Colonic mucosa (tissue), 4 donors: ENCODE data around the gene ASTN2. TPM values are rescaled to one million over a fixed set of nuclear protein-coding genes. Genes with fewer than 3 reads are reported as not detected.

Experiments
- DNase-seq: peaks from one replicate; pipeline ENCODE4 v3.0.0-alpha.2; 2020
- H3K27ac ChIP-seq: fragments of 200-600 bp; one replicate; pipeline ENCODE4 v1.8.0; 2021
- H3K27me3 ChIP-seq: fragments of 200-600 bp; one replicate; pipeline ENCODE4 v1.8.0; 2021
- H3K36me3 ChIP-seq: fragments of 200-600 bp; one replicate; pipeline ENCODE4 v1.8.0; 2021
- H3K4me1 ChIP-seq: fragments of 200-600 bp; one replicate; pipeline ENCODE4 v1.8.0; 2021; ENCODE audit warnings: mild to moderate bottlenecking
- H3K4me3 ChIP-seq: fragments of 200-600 bp; one replicate; pipeline ENCODE4 v1.8.0; 2021
- H3K9ac ChIP-seq, 2 donors: one replicate each; pipeline ENCODE4 v1.7.0; 2013; ENCODE audit warnings: control low read depth in 2 of 2, low read depth in 2 of 2, low read length in 2 of 2
- H3K9me3 ChIP-seq: fragments of 200-600 bp; one replicate; pipeline ENCODE4 v1.8.0; 2021
- CTCF ChIP-seq: fragments of 200-600 bp; IDR thresholded peaks from one replicate; pipeline ENCODE4 v1.8.0; 2022; ENCODE audit warnings: antibody characterized with exemption, mild to moderate bottlenecking
- intact Hi-C: fragments of 100-400 bp; cut with DNase I; formaldehyde crosslinking; loops from one replicate; pipeline ENCODE4 v1.14.1; 2022
- total RNA-seq, 2 donors: library from RNA; stranded (reverse); fragmentation: NEBNext Ultra II Directional in 1 of 2; extraction: Animal tissue kit (Norgen Biotek cat#: 25700) in 1 of 2; gene quantifications; one replicate each; pipeline ENCODE4 v1.2.1, GENCODE V29; 2021
- donor health status: healthy.
- donor health status: DM: no; HTN: no; CAD: no.
- donor health status: DM: no; HTN: no; CAD: no.

Gene ASTN2
- total RNA-seq, 2 donors from 2014 or later: 2.5 to 6.1 TPM

- TF ChIP-seq CTCF: no peak
- Histone ChIP-seq H3K27ac (no peak overlapping the region), H3K4me1 (no peaks in the 10 kb centered on the region), H3K27me3 (no peaks in the 10 kb centered on the region), H3K9ac (no peak overlapping the region), H3K4me3 (no peak overlapping the region), H3K9me3 (no peaks in the 10 kb centered on the region), H3K36me3 (no peaks in the 10 kb centered on the region)
- intact Hi-C loops: no loop called here
- DNase-seq: no peak
Observed at GRCh38 chr9:117092582-117092981, 322.3 kb downstream of the ASTN2 start.

GRCh38 chr9:117091529-117091928, 323.3 kb downstream of the ASTN2 start:
- no peak overlapping the region for H3K27ac ChIP-seq
- intact Hi-C loops: no loop called here
- no peaks in the 10 kb centered on the region for H3K27me3 ChIP-seq
- H3K9me3 ChIP-seq: no peaks in the 10 kb centered on the region
- H3K4me3 ChIP-seq: no peak overlapping the region
- no peaks in the 10 kb centered on the region for H3K4me1 ChIP-seq
- no peak overlapping the region for H3K9ac ChIP-seq
- TF ChIP-seq CTCF: no peak
- no peak for DNase-seq
- H3K36me3 ChIP-seq: no peaks in the 10 kb centered on the region

- DNase-seq: no peak
- no peaks in the 10 kb centered on the region for H3K36me3 ChIP-seq
- no peak overlapping the region for H3K9ac ChIP-seq
- no peak overlapping the region for H3K4me3 ChIP-seq
- TF ChIP-seq CTCF: no peak
- no peak overlapping the region for H3K27ac ChIP-seq
- H3K27me3 ChIP-seq: no peaks in the 10 kb centered on the region
- intact Hi-C loops: no loop called here
- H3K4me1 ChIP-seq: no peaks in the 10 kb centered on the region
- H3K9me3 ChIP-seq: no peaks in the 10 kb centered on the region
Observed at GRCh38 chr9:117088786-117089185, 326.1 kb downstream of the ASTN2 start.

GRCh38 chr9:117088140-117088539, 326.7 kb downstream of the ASTN2 start:
- DNase-seq: no peak
- H3K4me1 ChIP-seq: no peaks in the 10 kb centered on the region
- H3K27ac ChIP-seq: no peak overlapping the region
- H3K36me3 ChIP-seq: no peaks in the 10 kb centered on the region
- H3K4me3 ChIP-seq: no peak overlapping the region
- intact Hi-C loops: no loop called here
- no peaks in the 10 kb centered on the region for H3K27me3 ChIP-seq
- TF ChIP-seq CTCF: no peak
- no peak overlapping the region for H3K9ac ChIP-seq
- H3K9me3 ChIP-seq: no peaks in the 10 kb centered on the region

- intact Hi-C loops: no loop called here
Observed at GRCh38 chr9:117084221-117084620, 330.6 kb downstream of the ASTN2 start.

More at GRCh38 chr9:117084221-117084620, 330.6 kb downstream of the ASTN2 start:
- no peaks in the 10 kb centered on the region for H3K36me3 ChIP-seq
- H3K4me3 ChIP-seq: no peak overlapping the region
- H3K4me1 ChIP-seq: no peaks in the 10 kb centered on the region
- H3K27ac ChIP-seq: no peak overlapping the region
- H3K9ac ChIP-seq: no peak overlapping the region
- DNase-seq: no peak
- H3K27me3 ChIP-seq: no peaks in the 10 kb centered on the region
- TF ChIP-seq CTCF: no peak
- no peaks in the 10 kb centered on the region for H3K9me3 ChIP-seq
